ENCODE results near the gene SERPINE1. TPM values are rescaled to one million over a fixed set of nuclear protein-coding genes. Genes with fewer than 3 reads are reported as not detected.
A peak's percentile ranks its signal among the peaks of the same experiment; 100 is the strongest.

The SERPINE1 gene
- total and polyA plus RNA-seq, 2 of the 8 experiments (the other 6 are each of a cell fraction or from before 2014, with no cell fraction given): 3.7 to 5.6 TPM

GRCh38 chr7:101172005-101172853 is 45.3 kb downstream of the SERPINE1 start (continued):
- peak; percentile 76 for TF ChIP-seq EZH2 (IDR thresholded peaks at IDR 0.05; ENCODE audit: low read depth, low read length, severe bottlenecking)
- peak; percentile 63; the same call in 1 of the 2 replicates for TF ChIP-seq TCF12 (IDR thresholded peaks at IDR 0.05; ENCODE audit: low read depth, low read length)
- peak; percentile 20 for TF ChIP-seq ASH2L (IDR thresholded peaks at IDR 0.05; ENCODE audit: low read length)
- TF ChIP-seq SIN3A (conservative IDR thresholded peaks at IDR 0.05 in 1 of 2, IDR thresholded peaks at IDR 0.05 in 1 of 2; ENCODE audit: low read depth in 1 of 2, low read length in 2 of 2): peak; percentile 75 to 85; a peak in 2 of 4 replicates
- no peak for TF ChIP-seq SIRT6 (IDR thresholded peaks at IDR 0.05; ENCODE audit: low read length)

All from H1 (cell line).